ENCODE measurements around the gene BAK1.
"Not testable (repeated sequence)": the region's sequence is repeated elsewhere in the genome, so short reads cannot be mapped to it uniquely, and the experiment has no call there.

The BAK1 gene

GRCh38 chr6:33568826-33569570 lies 11.1 kb downstream of the BAK1 start:
- H3K27ac Mint-ChIP-seq, result peak overlapping the region; percentile 79
- no peak for ATAC-seq (ENCODE audit: low read depth)
- peaks cover 3% of the 10 kb centered on the region for H3K36me3 Mint-ChIP-seq
- H3K4me1 Mint-ChIP-seq, result peaks cover 14% of the 10 kb centered on the region
- no peak overlapping the region for H3K4me3 Mint-ChIP-seq
- no peaks in the 10 kb centered on the region for H3K9me3 Mint-ChIP-seq
- DNase-seq (ENCODE audit: low spot score in 2 of 2), result no peak
- H3K27me3 Mint-ChIP-seq, result no peaks in the 10 kb centered on the region

GRCh38 chr6:33567836-33568235 lies 12.2 kb downstream of the BAK1 start:
- H3K27me3 Mint-ChIP-seq, result no peaks in the 10 kb centered on the region
- no peak for DNase-seq (ENCODE audit: low spot score in 2 of 2)
- H3K36me3 Mint-ChIP-seq, result peaks cover 2% of the 10 kb centered on the region
- no peak overlapping the region for H3K4me3 Mint-ChIP-seq
- H3K27ac Mint-ChIP-seq, result no peak overlapping the region
- peaks cover 14% of the 10 kb centered on the region for H3K4me1 Mint-ChIP-seq
- no peaks in the 10 kb centered on the region for H3K9me3 Mint-ChIP-seq
- no peak for ATAC-seq (ENCODE audit: low read depth)

- Mint-ChIP-seq H3K27me3 (no peaks in the 10 kb centered on the region), H3K27ac (peak overlapping the region; percentile 17), H3K4me3 (no peak overlapping the region), H3K4me1 (peaks cover 6% of the 10 kb centered on the region), H3K9me3 (no peaks in the 10 kb centered on the region), H3K36me3 (peaks cover 2% of the 10 kb centered on the region)
- ATAC-seq (ENCODE audit: low read depth), result no peak
- no peak for DNase-seq (ENCODE audit: low spot score in 2 of 2)
Observed at GRCh38 chr6:33566182-33567084, 13.6 kb downstream of the BAK1 start.

GRCh38 chr6:33558801-33559200 lies 21.3 kb downstream of the BAK1 start:
- Mint-ChIP-seq H3K4me1 (peaks cover 2% of the 10 kb centered on the region), H3K36me3 (no peaks in the 10 kb centered on the region), H3K27ac (no peak overlapping the region), H3K27me3 (no peaks in the 10 kb centered on the region), H3K4me3 (no peak overlapping the region), H3K9me3 (peaks cover 2% of the 10 kb centered on the region)
- ATAC-seq (ENCODE audit: low read depth), result no peak
- no peak for DNase-seq (ENCODE audit: low spot score in 2 of 2)

- no peaks in the 10 kb centered on the region for H3K27me3 Mint-ChIP-seq
- DNase-seq (ENCODE audit: low spot score in 2 of 2) (no peak), ATAC-seq (ENCODE audit: low read depth) (no peak)
- H3K9me3 Mint-ChIP-seq, result peaks cover 2% of the 10 kb centered on the region
- no peak overlapping the region for H3K27ac Mint-ChIP-seq
- H3K4me3 Mint-ChIP-seq, result no peak overlapping the region
- H3K4me1 Mint-ChIP-seq, result peaks cover 2% of the 10 kb centered on the region
- H3K36me3 Mint-ChIP-seq, result no peaks in the 10 kb centered on the region
Observed at GRCh38 chr6:33557376-33557775, 22.7 kb downstream of the BAK1 start.

GRCh38 chr6:33552883-33553282 lies 27.2 kb downstream of the BAK1 start:
- H3K27ac Mint-ChIP-seq; ATAC-seq (ENCODE audit: low read depth); H3K4me1 Mint-ChIP-seq; DNase-seq (ENCODE audit: low spot score in 2 of 2); H3K4me3 Mint-ChIP-seq; H3K36me3 Mint-ChIP-seq; H3K9me3 Mint-ChIP-seq; H3K27me3 Mint-ChIP-seq: not testable (repeated sequence)

- ATAC-seq (ENCODE audit: low read depth), result no peak
- Mint-ChIP-seq H3K4me1 (peaks cover 2% of the 10 kb centered on the region), H3K27ac (no peak overlapping the region), H3K4me3 (no peak overlapping the region), H3K36me3 (no peaks in the 10 kb centered on the region), H3K27me3 (peaks cover 4% of the 10 kb centered on the region), H3K9me3 (no peaks in the 10 kb centered on the region)
- DNase-seq (ENCODE audit: low spot score in 2 of 2), result no peak
Observed at GRCh38 chr6:33552252-33552651, 27.8 kb downstream of the BAK1 start.

- ATAC-seq (ENCODE audit: low read depth), result no peak
Observed at GRCh38 chr6:33551538-33551937, 28.5 kb downstream of the BAK1 start.

GRCh38 chr6:33549896-33550295 lies 30.2 kb downstream of the BAK1 start:
- H3K4me1 Mint-ChIP-seq, result no peaks in the 10 kb centered on the region
- ATAC-seq (ENCODE audit: low read depth), result no peak
- no peak overlapping the region for H3K4me3 Mint-ChIP-seq
- H3K36me3 Mint-ChIP-seq, result no peaks in the 10 kb centered on the region
- H3K27me3 Mint-ChIP-seq, result peaks cover 4% of the 10 kb centered on the region
- no peak overlapping the region for H3K27ac Mint-ChIP-seq
- DNase-seq (ENCODE audit: low spot score in 2 of 2), result no peak
- no peaks in the 10 kb centered on the region for H3K9me3 Mint-ChIP-seq

More at GRCh38 chr6:33551538-33551937, 28.5 kb downstream of the BAK1 start:
- Mint-ChIP-seq H3K4me3 (no peak overlapping the region), H3K27me3 (peaks cover 4% of the 10 kb centered on the region), H3K9me3 (no peaks in the 10 kb centered on the region), H3K36me3 (no peaks in the 10 kb centered on the region), H3K4me1 (no peaks in the 10 kb centered on the region), H3K27ac (no peak overlapping the region)
- no peak for DNase-seq (ENCODE audit: low spot score in 2 of 2)

GRCh38 chr6:33549196-33549595 lies 30.9 kb downstream of the BAK1 start:
- H3K27me3 Mint-ChIP-seq, result peaks cover 4% of the 10 kb centered on the region

GRCh38 chr6:33547499-33547898 lies 32.6 kb downstream of the BAK1 start:
- Mint-ChIP-seq H3K36me3 (no peaks in the 10 kb centered on the region), H3K27ac (no peak overlapping the region), H3K4me3 (no peak overlapping the region), H3K4me1 (no peaks in the 10 kb centered on the region), H3K9me3 (no peaks in the 10 kb centered on the region), H3K27me3 (peaks cover 4% of the 10 kb centered on the region)
- DNase-seq (ENCODE audit: low spot score in 2 of 2) (no peak), ATAC-seq (ENCODE audit: low read depth) (no peak)

More at GRCh38 chr6:33549196-33549595, 30.9 kb downstream of the BAK1 start:
- Mint-ChIP-seq H3K36me3 (no peaks in the 10 kb centered on the region), H3K4me1 (no peaks in the 10 kb centered on the region), H3K27ac (no peak overlapping the region), H3K4me3 (no peak overlapping the region), H3K9me3 (no peaks in the 10 kb centered on the region)
- ATAC-seq (ENCODE audit: low read depth) (no peak), DNase-seq (ENCODE audit: low spot score in 2 of 2) (no peak)

- H3K27ac Mint-ChIP-seq, result no peak overlapping the region
- H3K4me1 Mint-ChIP-seq, result no peaks in the 10 kb centered on the region
- H3K27me3 Mint-ChIP-seq, result peaks cover 4% of the 10 kb centered on the region
- no peak for ATAC-seq (ENCODE audit: low read depth)
- H3K36me3 Mint-ChIP-seq, result no peaks in the 10 kb centered on the region
- no peak overlapping the region for H3K4me3 Mint-ChIP-seq
- DNase-seq (ENCODE audit: low spot score in 2 of 2), result no peak
- no peaks in the 10 kb centered on the region for H3K9me3 Mint-ChIP-seq
Observed at GRCh38 chr6:33546766-33547165, 33.3 kb downstream of the BAK1 start.

GRCh38 chr6:33545292-33545691 lies 34.8 kb downstream of the BAK1 start:
- not testable (repeated sequence) for H3K4me1 Mint-ChIP-seq; ATAC-seq (ENCODE audit: low read depth); H3K4me3 Mint-ChIP-seq; H3K36me3 Mint-ChIP-seq; H3K9me3 Mint-ChIP-seq; H3K27ac Mint-ChIP-seq; H3K27me3 Mint-ChIP-seq; DNase-seq (ENCODE audit: low spot score in 2 of 2)

- no peak overlapping the region for H3K4me3 Mint-ChIP-seq
- no peak overlapping the region for H3K27ac Mint-ChIP-seq
- no peaks in the 10 kb centered on the region for H3K36me3 Mint-ChIP-seq
- H3K4me1 Mint-ChIP-seq, result no peaks in the 10 kb centered on the region
- no peaks in the 10 kb centered on the region for H3K9me3 Mint-ChIP-seq
- no peak for DNase-seq (ENCODE audit: low spot score in 2 of 2)
- no peaks in the 10 kb centered on the region for H3K27me3 Mint-ChIP-seq
- no peak for ATAC-seq (ENCODE audit: low read depth)
Observed at GRCh38 chr6:33543116-33543515, 37.0 kb downstream of the BAK1 start.
